ENCODE results near the gene SPSB3. TPM values are rescaled to one million over a fixed set of nuclear protein-coding genes. Genes with fewer than 3 reads are reported as not detected.

SPSB3 gene
- total RNA-seq, 1 experiment from 2014 or later: 22.2 TPM

DNA sequence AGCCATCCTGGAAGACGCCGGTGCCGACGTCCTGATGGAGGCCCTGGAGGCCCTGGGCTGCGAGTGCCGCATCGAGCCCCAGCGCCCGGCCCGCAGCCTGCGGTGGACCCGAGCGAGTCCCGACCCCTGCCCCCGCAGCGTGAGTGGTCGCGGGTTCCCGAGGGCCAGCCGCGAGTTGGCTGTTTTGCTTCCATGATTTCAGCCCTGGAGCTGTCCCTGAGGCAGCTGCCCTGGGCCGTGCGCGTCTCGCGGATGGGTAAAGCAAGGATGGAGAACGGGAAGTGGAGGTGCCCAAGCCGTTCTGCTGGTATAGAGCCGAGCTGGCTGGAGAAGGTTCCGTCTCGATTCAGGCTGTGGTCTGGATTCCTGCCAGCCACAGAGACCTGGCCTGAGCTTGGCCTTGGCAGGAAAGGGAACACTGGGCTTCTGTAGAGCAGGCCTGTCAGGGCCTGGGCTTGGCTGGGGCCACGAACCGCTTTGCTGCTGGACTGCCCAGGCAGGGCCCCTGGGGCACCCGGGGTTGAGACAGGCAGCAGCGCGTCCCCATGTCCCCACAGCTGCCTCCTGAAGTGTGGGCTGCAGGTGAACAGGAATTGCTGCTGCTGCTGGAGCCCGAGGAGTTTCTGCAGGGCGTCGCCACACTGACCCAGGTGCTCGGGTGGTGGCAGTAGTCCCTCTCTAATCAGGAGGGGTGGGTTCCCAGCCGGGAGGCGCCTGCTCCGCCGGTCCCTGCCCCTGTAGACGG lies 8.5 kb downstream of the SPSB3 start:
- Mint-ChIP-seq H3K27ac (ENCODE audit: low read depth, unreplicated experiment) (no peak overlapping the region), H3K27me3 (ENCODE audit: insufficient read depth, unreplicated experiment) (no peaks in the 10 kb centered on the region), H3K36me3 (ENCODE audit: insufficient read depth, unreplicated experiment) (peaks cover 58% of the 10 kb centered on the region), H3K9me3 (ENCODE audit: unreplicated experiment) (no peaks in the 10 kb centered on the region), H3K4me3 (ENCODE audit: unreplicated experiment) (peak overlapping the region; percentile 80), H3K4me1 (ENCODE audit: insufficient read depth, unreplicated experiment) (peaks cover 7% of the 10 kb centered on the region)
- intact Hi-C loops (cut with micrococcal nuclease): no loop called here
- ChIA-PET POLR2A (interaction anchor here (0.7 to 7.7 kb wide), 12 partner anchors 8 to 235 kb away, joined by 3 to 137 read pairs (median 4); partner anchors contain the start of genes JPT2, MAPK8IP3, NUBP2 and RPS2), CTCF (interaction anchor here (0.7 to 1.7 kb wide), 6 partner anchors 9 to 68 kb away, joined by 3 to 7 read pairs (median 3); partner anchors contain the start of gene MAPK8IP3)
- peak; percentile 20 for DNase-seq (ENCODE audit: unreplicated experiment)
- TF ChIP-seq, protein P1, sequence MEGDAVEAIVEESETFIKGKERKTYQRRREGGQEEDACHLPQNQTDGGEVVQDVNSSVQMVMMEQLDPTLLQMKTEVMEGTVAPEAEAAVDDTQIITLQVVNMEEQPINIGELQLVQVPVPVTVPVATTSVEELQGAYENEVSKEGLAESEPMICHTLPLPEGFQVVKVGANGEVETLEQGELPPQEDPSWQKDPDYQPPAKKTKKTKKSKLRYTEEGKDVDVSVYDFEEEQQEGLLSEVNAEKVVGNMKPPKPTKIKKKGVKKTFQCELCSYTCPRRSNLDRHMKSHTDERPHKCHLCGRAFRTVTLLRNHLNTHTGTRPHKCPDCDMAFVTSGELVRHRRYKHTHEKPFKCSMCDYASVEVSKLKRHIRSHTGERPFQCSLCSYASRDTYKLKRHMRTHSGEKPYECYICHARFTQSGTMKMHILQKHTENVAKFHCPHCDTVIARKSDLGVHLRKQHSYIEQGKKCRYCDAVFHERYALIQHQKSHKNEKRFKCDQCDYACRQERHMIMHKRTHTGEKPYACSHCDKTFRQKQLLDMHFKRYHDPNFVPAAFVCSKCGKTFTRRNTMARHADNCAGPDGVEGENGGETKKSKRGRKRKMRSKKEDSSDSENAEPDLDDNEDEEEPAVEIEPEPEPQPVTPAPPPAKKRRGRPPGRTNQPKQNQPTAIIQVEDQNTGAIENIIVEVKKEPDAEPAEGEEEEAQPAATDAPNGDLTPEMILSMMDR (IDR thresholded peaks at IDR 0.05; ENCODE audit: unreplicated experiment): no peak
- BruUV-seq (replicated peaks): no TSS peak

DNA sequence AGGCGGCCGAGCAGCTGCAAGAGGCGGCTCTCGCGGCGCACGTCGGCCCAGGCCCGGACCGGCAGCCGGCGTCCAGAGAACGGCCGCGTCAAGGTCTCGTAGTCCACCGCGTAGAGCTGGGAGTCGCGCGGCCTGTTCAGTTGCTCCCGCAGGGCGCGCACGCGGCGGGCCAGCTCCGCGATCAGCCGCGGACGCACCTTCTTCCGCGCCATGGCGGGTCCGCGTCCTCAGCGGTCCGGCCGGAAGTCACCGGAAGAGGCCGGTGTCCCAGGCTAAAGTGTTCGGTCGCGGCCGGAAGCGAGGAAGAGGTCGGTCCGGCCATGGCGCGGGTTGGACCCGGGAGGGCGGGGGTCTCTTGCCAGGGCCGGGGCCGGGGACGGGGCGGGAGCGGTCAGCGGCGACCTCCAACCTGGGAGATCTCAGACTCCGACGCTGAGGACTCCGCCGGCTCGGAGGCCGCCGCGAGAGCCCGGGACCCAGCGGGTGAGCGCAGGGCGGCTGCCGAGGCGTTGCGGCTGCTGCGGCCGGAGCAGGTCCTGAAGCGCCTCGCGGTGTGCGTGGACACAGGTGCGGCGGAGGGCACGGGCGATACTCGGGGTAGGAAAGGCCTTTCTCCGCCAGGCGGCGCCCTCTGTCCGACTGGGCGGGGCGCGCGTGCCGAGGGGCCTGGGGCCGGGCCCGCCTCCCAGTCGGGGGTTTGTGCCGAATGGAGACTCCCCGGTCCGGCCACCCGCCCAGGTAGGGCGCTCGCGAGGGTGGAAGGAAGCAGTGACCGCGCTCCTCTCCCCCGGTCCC lies 9.3 kb downstream of the SPSB3 start, which contains the start of gene MRPS34:
Gene MRPS34, minus strand, starts transcription at position 227 of the 795 bp plus-strand sequence. Its CDS starts 15 bp downstream, at position 212.
- ChIA-PET POLR2A (interaction anchor here (0.6 to 7.7 kb wide), 24 partner anchors 9 to 909 kb away, joined by 3 to 137 read pairs (median 4); partner anchors contain the start of genes CRAMP1, FAHD1, HAGH and IFT140), CTCF (interaction anchor here (0.7 to 1.7 kb wide), 7 partner anchors 16 to 67 kb away, joined by 3 to 7 read pairs (median 3); partner anchors contain the start of gene MAPK8IP3)
- no peaks in the 10 kb centered on the region for H3K27me3 Mint-ChIP-seq (ENCODE audit: insufficient read depth, unreplicated experiment)
- H3K36me3 Mint-ChIP-seq (ENCODE audit: insufficient read depth, unreplicated experiment): peaks cover 58% of the 10 kb centered on the region
- H3K9me3 Mint-ChIP-seq (ENCODE audit: unreplicated experiment): no peaks in the 10 kb centered on the region
- peak; percentile 84 for DNase-seq (ENCODE audit: unreplicated experiment)
- TF ChIP-seq, protein P1 (IDR thresholded peaks at IDR 0.05; ENCODE audit: unreplicated experiment): peak; percentile 92
- no TSS peak for BruUV-seq (replicated peaks)
- H3K4me3 Mint-ChIP-seq (ENCODE audit: unreplicated experiment): peak within 1 kb of the TSS; percentile 80
- H3K4me1 Mint-ChIP-seq (ENCODE audit: insufficient read depth, unreplicated experiment): peaks cover 7% of the 10 kb centered on the region
- peak within 1 kb of the TSS; percentile 80 for H3K27ac Mint-ChIP-seq (ENCODE audit: low read depth, unreplicated experiment)
- intact Hi-C loops (cut with micrococcal nuclease): no loop called here

DNA sequence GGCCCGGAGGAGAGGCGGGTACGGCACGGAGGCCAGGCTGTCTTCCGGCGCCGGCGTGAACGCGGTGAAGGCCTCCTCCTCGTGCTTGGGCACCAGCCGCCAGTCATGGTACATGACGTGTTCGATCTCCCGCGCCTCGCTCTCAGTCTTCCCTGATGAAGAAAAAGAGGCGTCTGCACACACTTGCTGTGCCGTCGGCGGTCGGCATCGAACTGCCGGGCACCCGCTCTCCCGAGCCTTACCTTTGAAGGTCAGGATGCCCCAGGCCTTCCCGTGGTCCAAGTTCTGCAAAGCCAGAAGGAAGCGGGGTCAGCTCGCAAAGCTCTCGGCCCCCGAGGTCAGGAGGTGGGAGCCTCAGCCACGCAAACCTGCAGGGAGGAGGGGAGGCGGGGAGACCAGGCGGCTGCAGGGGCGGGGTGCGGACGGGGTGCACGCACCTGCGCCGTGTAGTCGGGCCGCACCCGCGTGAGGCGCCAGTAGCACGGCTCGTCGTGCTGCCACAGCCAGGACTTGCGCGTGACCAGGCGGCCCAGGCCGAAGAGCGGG lies 9.9 kb downstream of the SPSB3 start, which contains the start of gene EME2:
Gene EME2, plus strand, starts transcription at position 449 of the 546 bp plus-strand sequence. CDS start 418 bp downstream, outside the sequence.
- intact Hi-C loops (cut with micrococcal nuclease): no loop called here

More for the DNA sequence above, 9.9 kb downstream of the SPSB3 start, which contains the start of gene EME2:
- TF ChIP-seq, protein P1 (IDR thresholded peaks at IDR 0.05; ENCODE audit: unreplicated experiment): no peak
- Mint-ChIP-seq H3K4me3 (ENCODE audit: unreplicated experiment) (peak within 1 kb of the TSS; percentile 80), H3K27ac (ENCODE audit: low read depth, unreplicated experiment) (peak within 1 kb of the TSS; percentile 80), H3K27me3 (ENCODE audit: insufficient read depth, unreplicated experiment) (no peaks in the 10 kb centered on the region), H3K36me3 (ENCODE audit: insufficient read depth, unreplicated experiment) (peaks cover 59% of the 10 kb centered on the region), H3K9me3 (ENCODE audit: unreplicated experiment) (no peaks in the 10 kb centered on the region), H3K4me1 (ENCODE audit: insufficient read depth, unreplicated experiment) (peaks cover 7% of the 10 kb centered on the region)
- BruUV-seq (replicated peaks): no TSS peak
- DNase-seq (ENCODE audit: unreplicated experiment): no peak
- POLR2A ChIA-PET: interaction anchor here (0.6 to 7.7 kb wide), 20 partner anchors 8 to 908 kb away, joined by 3 to 137 read pairs (median 4); partner anchors contain the start of genes CRAMP1, FAHD1, HAGH and IFT140
- CTCF ChIA-PET: interaction anchor here (0.7 to 1.4 kb wide), 3 partner anchors 26 to 57 kb away, joined by 3 to 6 read pairs (median 3); no protein-coding TSS in a partner anchor
